ENCODE measurements around the gene RAD9A. TPM values are rescaled to one million over a fixed set of nuclear protein-coding genes. Genes with fewer than 3 reads are reported as not detected.

RAD9A gene
- total and polyA plus RNA-seq, 9 of the 15 experiments (the other 6 are each of a cell fraction or from before 2014, with no cell fraction given), result 1.4 to 41.2 (median 16.1) TPM

- TF ChIP-seq NR2C1 (IDR thresholded peaks at IDR 0.05) (peak; percentile 92), NR2C1 (tag; IDR thresholded peaks at IDR 0.05) (peak; percentile 96), FOXA3 (CRISPR knock-in tag; conservative IDR thresholded peaks at IDR 0.05 in 1 of 2, IDR thresholded peaks at IDR 0.05 in 1 of 2) (no peak; a peak in 1 of 4 replicates), ZNF146 (CRISPR knock-in tag; IDR thresholded peaks at IDR 0.05; ENCODE audit: unreplicated experiment) (no peak), ARID3B (CRISPR knock-in tag; IDR thresholded peaks at IDR 0.05; ENCODE audit: borderline replicate concordance) (no peak), MBD2 (IDR thresholded peaks at IDR 0.05; ENCODE audit: borderline replicate concordance, low read depth) (0 out of 2 replicates have a peak, but pooled peaks have one; percentile 20), IRF9 (tag; IDR thresholded peaks at IDR 0.05) (no peak), ARID2 (IDR thresholded peaks at IDR 0.05) (no peak), TEAD4 (IDR thresholded peaks at IDR 0.05; ENCODE audit: low read length) (peak; percentile 14; the same call in 1 of the 2 replicates), TEAD4 (CRISPR knock-in tag; IDR thresholded peaks at IDR 0.05; ENCODE audit: borderline replicate concordance) (no peak), HEY1 (CRISPR knock-in tag; IDR thresholded peaks at IDR 0.05; ENCODE audit: borderline replicate concordance) (no peak), ZFP36 (IDR thresholded peaks at IDR 0.05; ENCODE audit: low read depth, low read length, partially characterized antibody) (peak; percentile 99), BHLHE40 (IDR thresholded peaks at IDR 0.05; ENCODE audit: low read length) (peak; percentile 23; the same call in 1 of the 2 replicates), RFX1 (IDR thresholded peaks at IDR 0.05) (no peak), NCOA6 (IDR thresholded peaks at IDR 0.05) (no peak), CAMTA2 (CRISPR knock-in tag; conservative IDR thresholded peaks at IDR 0.05) (no peak), RCOR1 (IDR thresholded peaks at IDR 0.05; ENCODE audit: borderline replicate concordance in 1 of 2, low read depth in 2 of 2, low read length in 2 of 2) (peak in 1 of 2 experiments; percentile 67; a peak in 2 of 4 replicates), EP400 (IDR thresholded peaks at IDR 0.05) (no peak), JUND (IDR thresholded peaks at IDR 0.05; ENCODE audit: borderline replicate concordance, low read depth, low read length) (peak; percentile 97), JUND (tag; IDR thresholded peaks at IDR 0.05; ENCODE audit: borderline replicate concordance, low read depth, low read length) (peak; percentile 94; the same call in 2 of the 3 replicates), MEF2A (IDR thresholded peaks at IDR 0.05; ENCODE audit: control insufficient read depth, low read depth, low read length) (no peak), ZNF75A (CRISPR knock-in tag; IDR thresholded peaks at IDR 0.05) (no peak)
- TF ChIP-seq, protein P1, sequence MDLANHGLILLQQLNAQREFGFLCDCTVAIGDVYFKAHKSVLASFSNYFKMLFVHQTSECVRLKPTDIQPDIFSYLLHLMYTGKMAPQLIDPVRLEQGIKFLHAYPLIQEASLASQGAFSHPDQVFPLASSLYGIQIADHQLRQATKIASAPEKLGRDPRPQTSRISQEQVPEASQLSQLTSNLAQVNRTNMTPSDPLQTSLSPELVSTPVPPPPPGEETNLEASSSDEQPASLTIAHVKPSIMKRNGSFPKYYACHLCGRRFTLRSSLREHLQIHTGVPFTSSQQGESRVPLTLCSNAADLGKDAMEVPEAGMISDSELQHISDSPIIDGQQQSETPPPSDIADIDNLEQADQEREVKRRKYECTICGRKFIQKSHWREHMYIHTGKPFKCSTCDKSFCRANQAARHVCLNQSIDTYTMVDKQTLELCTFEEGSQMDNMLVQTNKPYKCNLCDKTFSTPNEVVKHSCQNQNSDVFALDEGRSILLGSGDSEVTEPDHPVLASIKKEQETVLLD (IDR thresholded peaks at IDR 0.05), result peak; percentile 74; the same call in 1 of the 2 replicates
- TF ChIP-seq, protein P2, sequence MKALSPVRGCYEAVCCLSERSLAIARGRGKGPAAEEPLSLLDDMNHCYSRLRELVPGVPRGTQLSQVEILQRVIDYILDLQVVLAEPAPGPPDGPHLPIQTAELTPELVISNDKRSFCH (CRISPR knock-in tag; IDR thresholded peaks at IDR 0.05), result no peak
- TF ChIP-seq, protein P2 (tag; IDR thresholded peaks at IDR 0.05), result peak; percentile 92
Observed at GRCh38 chr11:67354075-67355022, 37.4 kb upstream of the RAD9A start (continued).
